NOMO-1 treated with DMSO at 0.1 percent for 48 hours (cell line): Measurements from ENCODE around the gene SMIM5.

ENCODE experiments used
- DNase-seq: peaks from one replicate; lab custom pipeline; 2025; ENCODE audit not compliant: unreplicated experiment; lab: John Stamatoyannopoulos, UW

Gene SMIM5

DNA sequence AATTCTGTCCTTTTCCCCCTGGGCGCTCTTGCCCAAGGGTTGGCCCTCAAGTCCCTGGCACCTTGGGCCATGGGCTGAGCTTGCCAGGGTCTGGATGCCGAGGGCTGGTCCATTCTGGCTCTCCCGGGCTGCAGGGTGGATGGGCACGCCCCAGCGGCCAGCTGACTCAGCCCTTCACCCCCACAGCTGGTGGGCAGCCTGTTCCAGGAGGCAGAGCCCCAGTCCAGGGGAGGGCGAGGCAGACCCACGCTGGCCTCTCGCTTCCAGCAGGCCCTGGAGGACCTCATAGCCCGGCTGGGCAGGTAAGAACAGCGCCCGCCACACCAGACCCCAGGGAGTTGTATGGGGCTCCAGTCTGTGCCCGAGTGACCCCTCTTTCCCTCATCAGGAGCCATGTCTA is 30.6 kb upstream of the SMIM5 start:
- DNase-seq = no peak

DNA sequence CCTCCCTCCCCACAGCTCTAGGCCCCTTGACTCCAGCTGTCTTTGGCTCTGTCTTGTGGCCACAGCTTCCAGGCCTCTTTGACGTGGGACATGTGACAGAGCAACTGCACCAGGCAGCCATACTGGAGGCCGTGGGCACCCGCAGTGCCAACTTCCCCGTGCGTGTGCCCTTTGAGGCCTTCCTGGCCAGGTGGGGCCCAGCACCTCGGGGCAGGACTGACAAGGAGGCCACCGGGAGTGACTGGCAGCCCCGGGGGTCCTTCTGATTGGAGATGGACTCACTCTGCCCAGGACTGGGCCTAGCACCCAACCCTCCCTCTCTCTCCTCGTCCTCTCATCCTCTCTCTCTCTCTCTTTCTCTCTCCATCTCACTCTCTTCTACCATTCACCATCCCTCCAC is 30.1 kb upstream of the SMIM5 start:
- no peak for DNase-seq

DNA sequence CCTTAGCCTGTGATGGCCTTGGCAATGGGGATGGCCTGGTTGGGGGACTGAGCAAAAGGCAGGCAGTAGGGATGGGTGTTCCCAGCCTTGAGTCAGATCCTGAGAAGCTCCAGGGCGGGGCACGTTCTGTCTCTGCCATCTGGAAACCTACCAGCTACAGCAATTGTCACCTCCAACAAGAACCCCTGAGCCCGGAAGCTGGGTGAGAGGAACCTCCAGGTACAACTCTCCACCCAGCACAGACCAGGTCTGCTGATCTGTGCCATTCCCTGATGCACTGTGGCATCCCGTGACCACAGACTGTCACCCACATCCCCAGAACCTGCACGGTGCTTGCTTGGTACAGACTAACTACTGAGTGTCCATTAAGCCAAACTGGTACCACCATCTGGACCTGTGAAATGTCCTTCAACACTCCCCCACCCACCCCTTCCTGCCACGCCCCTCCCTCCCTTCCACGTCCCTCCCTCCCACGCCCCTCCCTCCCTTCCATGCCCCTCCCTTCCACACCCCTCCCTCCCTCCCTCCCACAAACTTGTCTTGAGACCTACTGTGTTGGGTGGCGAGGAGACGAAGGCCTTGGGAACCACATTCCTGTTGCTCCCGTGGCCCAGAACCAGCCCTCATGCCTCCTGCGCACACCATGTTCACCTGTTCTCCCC is 29.1 kb upstream of the SMIM5 start:
- no peak for DNase-seq

DNA sequence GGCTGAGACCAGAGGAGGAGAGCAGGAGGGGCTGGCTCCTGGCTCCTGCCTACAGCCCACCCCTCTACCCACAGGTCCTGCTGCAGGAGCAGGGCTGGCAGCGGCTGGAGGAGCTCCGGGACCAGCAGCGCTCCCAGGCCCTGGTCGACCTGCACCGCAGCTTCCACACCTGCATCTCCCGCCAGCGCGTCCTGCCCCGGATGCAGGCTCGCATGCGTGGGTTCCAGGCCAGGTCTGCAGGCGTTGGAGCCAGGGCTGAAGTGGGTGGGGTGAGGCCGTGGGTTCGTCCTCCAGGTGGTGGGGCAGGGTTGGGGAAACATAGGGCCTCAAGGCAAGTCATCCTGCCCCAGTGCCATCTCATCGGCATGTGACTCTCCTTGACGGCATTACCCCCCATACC is 27.4 kb upstream of the SMIM5 start:
- DNase-seq = no peak

DNA sequence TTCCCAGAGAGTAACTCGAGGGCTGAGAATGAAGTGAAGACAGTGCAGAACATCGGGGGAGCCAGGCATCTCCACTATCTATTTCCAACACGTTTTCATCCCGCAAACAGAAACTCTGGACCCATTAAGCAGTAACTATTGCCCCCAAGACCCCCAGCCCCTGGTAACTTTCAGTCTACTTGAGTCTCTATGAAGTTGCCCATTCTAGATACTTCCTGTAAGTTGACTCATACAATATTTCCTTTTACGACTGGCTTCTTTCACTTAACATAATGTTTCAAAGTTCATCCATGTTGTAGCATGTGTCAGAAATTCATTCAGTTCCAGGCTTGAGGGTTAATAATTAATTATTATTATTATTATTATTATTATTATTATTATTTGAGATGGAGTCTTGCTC is 26.1 kb upstream of the SMIM5 start:
- no peak for DNase-seq

DNA sequence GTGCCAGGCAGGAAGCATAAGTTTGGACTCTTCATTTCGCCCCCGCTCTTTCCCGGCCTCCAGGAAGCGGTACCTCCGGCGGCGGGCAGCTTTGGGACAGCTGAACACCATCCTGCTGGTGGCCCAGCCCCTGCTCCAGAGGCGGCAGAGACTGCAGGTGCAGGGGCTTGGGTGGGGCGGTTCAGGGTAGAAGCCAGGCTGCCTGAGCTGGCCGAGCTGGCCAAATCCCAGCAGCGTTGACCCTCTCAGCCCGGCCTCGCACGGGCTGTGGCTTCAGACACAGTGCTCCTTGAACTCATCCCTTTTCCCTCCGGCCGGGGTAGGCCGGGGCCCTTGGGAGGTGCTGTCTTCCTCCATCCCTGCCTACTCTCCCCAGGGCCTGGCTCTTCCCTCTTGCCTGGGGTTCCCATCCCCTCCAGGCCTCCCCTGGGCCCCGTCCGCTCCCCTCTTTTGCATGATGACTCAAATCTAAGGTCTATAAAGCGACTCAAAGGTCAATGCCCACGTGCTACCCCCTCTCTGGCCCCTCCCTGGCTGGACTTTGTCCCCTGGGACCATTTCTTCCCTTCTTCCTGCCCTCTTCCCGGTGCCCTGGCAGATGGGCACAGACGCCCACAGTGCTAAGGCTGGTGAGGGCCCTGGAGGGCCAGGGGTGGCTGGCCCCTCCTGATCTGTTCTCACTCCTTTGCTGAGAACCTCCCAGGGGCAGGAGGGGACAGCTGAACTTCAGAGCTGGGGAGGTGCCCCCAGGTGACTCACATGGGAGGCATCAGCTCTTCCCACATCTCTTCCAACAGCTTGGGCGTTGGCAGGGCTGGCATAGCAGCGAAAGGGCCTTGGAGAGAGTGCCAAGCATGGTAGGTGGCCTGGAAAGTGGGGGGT is 22.9 kb upstream of the SMIM5 start:
- DNase-seq = no peak

DNA sequence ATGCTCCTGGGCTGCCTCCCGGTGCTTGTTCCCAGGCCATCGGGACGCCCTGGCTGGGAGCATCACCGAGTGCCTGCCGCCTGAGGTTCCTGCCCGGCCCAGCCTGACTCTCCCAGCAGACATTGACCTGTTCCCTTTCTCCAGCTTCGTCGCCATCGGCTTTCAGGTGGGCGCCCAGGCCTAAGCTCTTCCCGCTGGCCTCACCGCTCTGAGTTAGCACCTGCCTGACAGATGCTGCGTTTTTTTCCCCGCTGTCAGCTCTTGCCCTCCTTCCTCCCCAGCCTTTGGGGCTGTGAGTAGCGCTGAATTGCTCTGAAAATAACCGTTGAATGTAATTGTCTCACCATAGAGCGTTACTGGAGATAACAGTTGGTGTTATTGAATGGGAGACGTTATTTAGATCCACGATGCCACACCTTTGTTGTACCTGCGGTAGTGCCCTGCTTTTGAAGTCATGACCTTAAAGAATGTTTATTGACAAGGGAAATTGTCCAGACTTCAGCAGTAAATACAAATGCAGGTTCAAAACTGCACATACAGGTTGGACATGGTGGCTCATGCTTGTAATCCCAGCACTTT is 21.3 kb upstream of the SMIM5 start:
- DNase-seq = no peak

DNA sequence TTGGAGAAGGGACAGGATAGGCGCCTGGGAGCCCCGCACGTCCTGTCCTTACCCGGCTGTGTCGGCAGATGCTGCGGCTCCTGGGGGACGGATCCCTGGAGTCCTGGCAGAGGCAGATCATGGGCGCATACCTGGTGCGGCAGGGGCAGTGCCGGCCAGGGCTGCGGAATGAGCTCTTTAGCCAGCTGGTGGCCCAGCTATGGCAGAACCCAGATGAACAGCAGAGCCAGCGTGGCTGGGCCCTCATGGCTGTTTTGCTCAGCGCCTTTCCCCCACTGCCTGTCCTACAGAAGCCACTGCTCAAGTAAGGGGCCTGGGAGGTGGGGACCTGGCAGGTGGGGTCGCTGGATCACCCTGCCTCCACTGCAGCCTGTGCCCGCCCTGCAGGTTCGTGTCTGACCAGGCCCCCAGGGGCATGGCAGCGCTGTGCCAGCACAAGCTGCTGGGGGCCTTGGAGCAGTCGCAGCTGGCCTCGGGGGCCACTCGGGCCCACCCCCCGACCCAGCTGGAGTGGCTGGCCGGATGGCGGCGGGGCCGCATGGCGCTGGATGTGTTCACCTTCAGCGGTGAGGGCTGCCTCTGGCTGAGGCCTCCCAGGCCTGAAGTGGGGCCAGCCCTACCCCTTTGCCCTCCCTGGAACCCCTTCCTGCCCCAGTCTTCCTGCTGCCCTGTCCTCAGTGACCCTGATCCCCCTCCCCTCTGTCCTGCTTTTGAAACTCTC is 20.2 kb upstream of the SMIM5 start:
- DNase-seq = no peak

DNA sequence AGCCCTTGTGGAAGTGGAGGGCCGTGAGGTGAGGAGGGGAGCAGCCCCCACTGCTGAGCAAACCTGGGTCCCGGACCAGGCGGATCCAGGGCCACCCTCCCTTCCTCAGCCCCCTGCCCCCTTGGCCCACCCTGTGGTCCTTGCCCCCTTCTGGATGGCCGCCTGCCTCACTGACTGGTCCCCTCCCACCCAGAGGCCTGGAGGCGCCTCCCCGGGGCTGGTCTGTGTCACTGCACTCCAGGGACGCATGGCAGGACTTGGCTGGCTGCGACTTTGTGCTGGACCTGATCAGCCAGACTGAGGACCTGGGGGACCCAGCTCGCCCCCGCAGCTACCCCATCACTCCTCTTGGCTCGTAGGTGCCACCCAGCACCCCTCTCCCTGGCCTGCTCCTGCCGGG is 19.2 kb upstream of the SMIM5 start:
- no peak for DNase-seq

DNA sequence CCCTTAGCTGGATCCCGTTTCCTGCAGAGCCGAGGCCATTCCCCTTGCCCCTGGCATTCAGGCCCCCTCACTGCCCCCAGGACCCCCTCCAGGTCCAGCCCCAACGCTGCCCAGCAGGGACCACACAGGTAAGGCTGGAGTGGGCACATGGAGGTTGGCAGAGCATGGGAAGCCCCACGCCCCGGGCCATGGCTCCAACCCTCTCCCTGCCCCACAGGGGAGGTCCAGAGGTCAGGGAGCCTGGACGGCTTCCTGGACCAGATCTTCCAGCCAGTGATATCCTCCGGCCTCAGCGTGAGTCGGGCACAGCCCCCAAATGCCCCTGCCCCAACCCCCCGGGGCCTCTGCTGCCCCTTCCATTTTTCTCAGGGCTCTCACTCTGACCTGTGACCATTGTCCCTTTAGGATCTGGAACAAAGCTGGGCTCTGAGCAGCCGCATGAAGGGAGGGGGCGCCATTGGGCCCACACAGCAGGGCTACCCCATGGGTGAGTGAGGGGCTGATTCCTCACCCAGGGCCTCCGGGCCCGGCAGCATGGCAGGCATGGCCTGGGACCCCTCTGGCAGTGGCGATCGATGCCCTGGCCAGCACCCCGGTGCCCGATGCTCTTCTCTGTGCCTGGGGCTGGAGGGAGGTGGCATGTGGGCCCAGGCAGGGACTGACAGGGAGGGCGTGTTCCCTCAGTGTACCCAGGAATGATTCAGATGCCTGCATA is 18.5 kb upstream of the SMIM5 start:
- no peak for DNase-seq

DNA sequence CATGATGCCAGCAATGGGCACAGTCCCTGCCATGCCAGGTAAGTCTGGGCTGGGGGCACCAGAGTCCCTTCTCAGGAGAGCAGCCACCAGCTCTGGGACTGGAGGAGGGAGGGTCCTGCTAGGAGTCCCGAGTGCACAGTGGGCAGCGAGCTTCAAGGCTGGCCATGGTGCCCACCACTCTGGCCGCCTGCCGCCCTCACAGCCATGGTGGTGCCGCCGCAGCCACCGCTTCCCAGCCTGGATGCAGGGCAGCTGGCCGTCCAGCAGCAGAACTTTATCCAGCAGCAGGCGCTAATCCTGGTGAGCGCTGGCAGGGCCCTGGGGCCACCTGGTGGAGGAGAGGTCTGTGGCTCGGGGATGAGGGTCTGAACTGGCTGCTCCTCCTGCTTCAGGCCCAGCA is 17.9 kb upstream of the SMIM5 start:
- no peak for DNase-seq

DNA sequence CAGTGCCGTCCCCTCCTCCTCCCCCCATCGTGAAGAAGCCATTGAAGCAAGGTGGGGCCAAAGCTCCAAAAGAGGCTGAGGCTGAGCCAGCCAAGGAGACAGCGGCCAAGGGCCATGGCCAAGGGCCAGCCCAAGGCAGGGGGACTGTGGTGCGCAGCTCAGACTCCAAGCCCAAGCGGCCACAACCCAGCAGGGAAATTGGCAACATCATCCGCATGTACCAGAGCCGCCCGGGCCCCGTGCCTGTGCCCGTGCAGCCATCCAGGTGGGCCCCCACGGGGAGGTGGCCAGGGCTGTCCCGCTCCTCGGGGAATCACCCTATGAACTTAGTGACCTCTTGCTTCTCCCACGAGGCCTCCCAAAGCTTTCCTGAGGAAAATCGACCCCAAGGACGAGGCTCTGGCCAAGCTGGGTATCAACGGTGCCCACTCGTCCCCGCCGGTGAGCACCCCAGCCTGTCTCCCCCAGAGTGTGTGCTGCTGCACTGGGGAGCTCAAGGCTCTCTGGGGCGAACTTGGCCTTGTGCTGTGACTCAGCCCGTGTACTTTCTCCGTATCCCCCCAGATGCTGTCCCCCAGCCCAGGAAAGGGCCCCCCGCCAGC is 16.6 kb upstream of the SMIM5 start:
- DNase-seq = no peak

DNA sequence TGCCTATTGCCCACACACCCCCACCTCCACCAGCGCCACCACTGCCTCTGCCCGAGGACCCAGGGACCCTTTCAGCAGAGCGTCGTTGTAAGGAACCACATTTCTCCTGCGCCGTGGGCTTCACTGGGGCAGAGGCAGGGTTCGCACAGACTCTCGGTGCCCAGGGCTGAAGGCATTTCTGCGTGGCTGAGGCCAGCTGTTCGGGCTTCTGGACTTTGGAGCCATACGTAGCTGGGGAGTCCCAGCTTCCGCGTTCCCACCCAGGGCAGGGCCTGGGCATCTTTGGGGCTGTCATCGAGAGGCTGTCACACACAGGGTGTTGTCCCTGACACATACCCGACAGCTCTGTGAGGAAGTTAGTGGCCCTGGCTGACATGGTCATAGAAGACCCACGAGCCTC is 16.0 kb upstream of the SMIM5 start:
- DNase-seq = no peak

DNA sequence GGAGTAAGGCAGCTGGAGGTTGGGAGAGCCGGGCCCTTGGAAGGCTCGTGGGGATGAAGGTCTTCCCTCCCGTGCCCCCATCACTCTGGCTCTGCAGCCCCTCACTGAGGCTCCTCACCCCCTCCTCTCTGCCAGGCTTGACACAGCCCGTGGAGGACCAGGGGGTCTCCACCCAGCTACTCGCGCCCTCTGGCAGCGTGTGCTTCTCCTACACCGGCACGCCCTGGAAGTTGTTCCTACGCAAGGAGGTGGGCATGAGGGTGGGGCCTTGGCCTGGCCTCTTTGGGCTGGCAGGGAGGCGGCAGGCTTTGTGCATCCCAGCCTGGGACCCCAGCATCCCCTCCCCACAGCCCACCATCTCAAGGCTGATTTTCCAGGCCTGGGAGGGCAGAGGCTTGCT is 15.6 kb upstream of the SMIM5 start:
- no peak for DNase-seq

DNA sequence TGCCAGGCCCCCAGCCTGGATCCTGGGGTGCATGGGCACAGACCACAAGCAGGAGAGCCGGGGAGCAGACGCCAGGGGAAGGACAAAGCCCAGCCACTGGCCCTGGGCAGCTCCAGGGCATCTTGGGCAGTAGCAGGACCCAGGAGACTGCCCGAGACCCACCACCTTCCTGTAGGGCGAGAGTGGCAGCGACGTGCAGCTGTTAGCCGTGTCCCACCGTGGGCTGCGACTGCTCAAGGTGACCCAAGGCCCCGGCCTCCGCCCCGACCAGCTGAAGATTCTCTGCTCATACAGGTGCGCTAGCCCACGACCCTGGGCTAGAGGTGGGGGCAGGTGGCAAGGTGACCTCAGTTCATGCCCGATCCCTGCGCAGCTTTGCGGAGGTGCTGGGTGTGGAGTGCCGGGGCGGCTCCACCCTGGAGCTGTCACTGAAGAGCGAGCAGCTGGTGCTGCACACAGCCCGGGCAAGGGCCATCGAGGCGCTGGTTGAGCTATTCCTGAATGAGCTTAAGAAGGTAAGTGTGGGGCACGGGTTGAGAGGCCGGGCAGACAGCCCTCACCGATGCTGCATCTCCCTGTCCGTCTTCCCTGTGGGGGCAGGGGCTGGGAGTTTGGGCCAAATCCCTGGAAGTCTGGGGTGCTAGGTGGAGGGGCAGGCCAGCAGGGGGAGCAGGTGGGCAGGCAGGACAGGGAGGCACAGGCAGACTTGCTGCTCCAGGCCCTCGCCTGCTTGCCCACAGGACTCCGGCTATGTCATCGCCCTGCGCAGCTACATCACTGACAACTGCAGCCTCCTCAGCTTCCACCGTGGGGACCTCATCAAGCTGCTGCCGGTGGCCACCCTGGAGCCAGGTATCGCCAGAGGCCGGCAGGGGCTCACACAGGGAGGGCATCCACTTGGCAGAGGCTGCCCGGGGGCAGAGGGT is 13.5 kb upstream of the SMIM5 start:
- no peak for DNase-seq

DNA sequence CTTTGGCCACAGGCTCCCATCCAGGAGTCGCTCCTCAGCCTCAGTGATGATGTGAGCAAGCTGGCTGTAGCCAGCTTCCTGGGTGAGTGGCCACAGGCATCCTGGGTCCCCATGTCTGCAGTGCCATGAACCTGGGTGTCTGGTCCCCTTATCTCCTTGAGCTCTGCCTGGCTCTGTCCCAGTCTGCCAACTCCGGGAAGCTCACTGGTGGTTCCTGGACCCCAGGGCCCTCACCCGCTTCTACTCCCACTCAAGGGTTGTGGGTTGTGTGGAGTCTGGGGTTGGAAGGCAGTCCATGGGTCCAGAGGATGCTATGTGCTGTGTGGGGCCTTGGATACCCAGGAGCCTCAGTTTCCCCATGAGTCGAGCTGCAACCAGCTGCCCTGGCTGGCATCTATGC is 11.7 kb upstream of the SMIM5 start:
- DNase-seq = no peak

DNA sequence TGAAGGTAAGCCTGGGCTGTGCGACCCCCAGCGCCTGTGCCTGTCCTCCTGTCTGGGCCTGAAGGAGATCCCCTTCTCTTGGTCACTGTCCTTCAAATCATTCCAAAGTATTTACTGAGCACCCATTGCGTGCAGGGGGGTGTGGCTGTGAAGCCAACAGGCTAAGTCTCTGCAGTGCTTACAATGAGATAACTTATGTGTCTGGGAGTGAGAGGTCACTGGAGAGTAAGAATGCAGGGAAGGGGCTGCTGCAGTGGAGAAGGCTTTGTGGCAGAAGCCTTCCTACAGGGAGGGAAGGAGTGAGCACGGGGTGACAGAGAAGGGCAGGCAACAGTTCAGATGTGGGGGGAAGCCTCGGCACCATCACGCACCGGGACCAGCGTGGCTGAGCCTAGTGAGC is 11.2 kb upstream of the SMIM5 start:
- DNase-seq = no peak

DNA sequence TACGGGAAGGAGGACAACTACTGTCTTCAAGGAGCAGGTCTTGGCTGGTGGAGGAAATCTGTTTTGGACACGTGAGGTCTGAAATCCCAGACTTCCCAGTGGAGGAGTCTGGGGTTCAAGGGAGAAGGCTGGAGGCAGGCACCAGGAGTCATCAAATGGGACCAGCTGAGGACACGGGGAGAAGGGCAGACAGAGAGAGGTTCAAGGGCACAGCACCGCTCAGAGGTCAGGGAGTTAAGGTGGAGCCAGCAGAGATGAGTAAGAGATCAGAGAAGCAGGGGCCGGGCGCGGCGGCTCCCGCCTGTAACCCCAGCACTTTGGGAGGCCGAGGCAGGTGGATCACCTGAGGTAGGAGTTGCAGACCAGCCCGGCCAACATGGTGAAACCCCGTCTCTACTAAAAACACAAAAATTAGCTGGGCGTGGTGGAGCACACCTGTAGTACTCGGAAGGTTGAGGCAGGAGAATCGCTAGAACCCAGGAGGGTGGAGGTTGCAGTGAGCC is 10.4 kb upstream of the SMIM5 start:
- DNase-seq = no peak

DNA sequence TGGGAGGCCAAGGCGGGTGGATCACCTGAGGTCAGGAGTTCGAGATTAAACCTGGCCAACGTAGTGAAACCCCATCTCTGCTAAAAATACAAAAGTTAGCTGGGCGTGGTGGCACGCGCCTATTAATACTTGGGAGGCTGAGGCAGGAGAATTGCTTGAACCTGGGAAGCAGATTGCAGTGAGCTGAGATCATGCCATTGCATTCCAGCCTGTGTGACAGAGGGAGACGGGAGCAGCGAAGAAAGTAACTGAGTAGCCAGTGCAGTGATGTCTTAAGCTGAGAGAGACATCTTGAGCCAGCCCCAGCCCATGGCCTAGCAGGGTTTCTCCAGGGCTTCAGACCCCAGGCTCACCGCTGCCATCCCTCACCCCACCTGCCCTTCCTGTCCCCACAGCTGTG is 9.8 kb upstream of the SMIM5 start:
- no peak for DNase-seq
